ENCODE results near the gene TRIM10.

Gene TRIM10

GRCh38 chr6:30160785-30161531 lies at the start of gene TRIM10:
TSS of gene TRIM10 (minus strand) at chr6:30161211. CDS start at chr6:30160858, 353 bp downstream.
- no peak for TF ChIP-seq ZBTB7A (IDR thresholded peaks at IDR 0.05; ENCODE audit: low read depth)
- no peak for TF ChIP-seq USF1 (IDR thresholded peaks at IDR 0.05)
- no peak for TF ChIP-seq MAX (IDR thresholded peaks at IDR 0.05)
- TF ChIP-seq TEAD4 (IDR thresholded peaks at IDR 0.05), result no peak

GRCh38 chr6:30207619-30208295 lies 46.7 kb upstream of the TRIM10 start:
- TF ChIP-seq NFIC (IDR thresholded peaks at IDR 0.05) (no peak), CREB1 (IDR thresholded peaks at IDR 0.05; ENCODE audit: low read depth) (no peak), EP300 (IDR thresholded peaks at IDR 0.05; ENCODE audit: borderline replicate concordance) (no peak), USF1 (IDR thresholded peaks at IDR 0.05) (no peak), MAX (IDR thresholded peaks at IDR 0.05) (no peak), TCF12 (IDR thresholded peaks at IDR 0.05; ENCODE audit: low read depth) (no peak), RAD21 (IDR thresholded peaks at IDR 0.05; ENCODE audit: low read depth) (no peak), TEAD4 (IDR thresholded peaks at IDR 0.05) (no peak), ZBTB7A (IDR thresholded peaks at IDR 0.05; ENCODE audit: low read depth) (no peak)

- peak; percentile 60 for TF ChIP-seq MAX (IDR thresholded peaks at IDR 0.05)
- TF ChIP-seq USF1 (IDR thresholded peaks at IDR 0.05), result peak; percentile 68; the same call in 1 of the 2 replicates
- peak; percentile 62 for TF ChIP-seq NFIC (IDR thresholded peaks at IDR 0.05)
- peak; percentile 72 for TF ChIP-seq TEAD4 (IDR thresholded peaks at IDR 0.05)
- TF ChIP-seq TAF1 (IDR thresholded peaks at IDR 0.05; ENCODE audit: low read depth), result no peak
- TF ChIP-seq TCF12 (IDR thresholded peaks at IDR 0.05; ENCODE audit: low read depth), result peak; percentile 84
- TF ChIP-seq CEBPB (IDR thresholded peaks at IDR 0.05), result peak; percentile 97
- TF ChIP-seq FOXM1 (IDR thresholded peaks at IDR 0.05; ENCODE audit: borderline replicate concordance, low read depth), result no peak
- TF ChIP-seq CREB1 (IDR thresholded peaks at IDR 0.05; ENCODE audit: low read depth), result no peak
- peak; percentile 60; the same call in 1 of the 2 replicates for TF ChIP-seq YY1 (IDR thresholded peaks at IDR 0.05; ENCODE audit: low read depth)
- no peak for TF ChIP-seq REST (IDR thresholded peaks at IDR 0.05; ENCODE audit: low read depth)
- TF ChIP-seq RAD21 (IDR thresholded peaks at IDR 0.05; ENCODE audit: low read depth), result no peak
- TF ChIP-seq EP300 (IDR thresholded peaks at IDR 0.05; ENCODE audit: borderline replicate concordance), result peak; percentile 44; the same call in 1 of the 2 replicates
Measured at GRCh38 chr6:30206799-30207618, 46.0 kb upstream of the TRIM10 start.

GRCh38 chr6:30206152-30206551 lies 45.1 kb upstream of the TRIM10 start:
- TF ChIP-seq TAF1 (IDR thresholded peaks at IDR 0.05; ENCODE audit: low read depth), result no peak

GRCh38 chr6:30204116-30204515 lies 43.1 kb upstream of the TRIM10 start:
- TF ChIP-seq TCF12 (IDR thresholded peaks at IDR 0.05; ENCODE audit: low read depth) (no peak), NFIC (IDR thresholded peaks at IDR 0.05) (no peak), REST (IDR thresholded peaks at IDR 0.05; ENCODE audit: low read depth) (no peak), EP300 (IDR thresholded peaks at IDR 0.05; ENCODE audit: borderline replicate concordance) (no peak), USF1 (IDR thresholded peaks at IDR 0.05) (no peak), FOXM1 (IDR thresholded peaks at IDR 0.05; ENCODE audit: borderline replicate concordance, low read depth) (no peak), CREB1 (IDR thresholded peaks at IDR 0.05; ENCODE audit: low read depth) (no peak), TEAD4 (IDR thresholded peaks at IDR 0.05) (no peak), RAD21 (IDR thresholded peaks at IDR 0.05; ENCODE audit: low read depth) (no peak), EGR1 (IDR thresholded peaks at IDR 0.05) (no peak), ZBTB7A (IDR thresholded peaks at IDR 0.05; ENCODE audit: low read depth) (no peak), MAX (IDR thresholded peaks at IDR 0.05) (no peak), TAF1 (IDR thresholded peaks at IDR 0.05; ENCODE audit: low read depth) (no peak)

Measured in Ishikawa (cell line).